Gastrocnemius medialis (tissue), 4 donors: ENCODE measurements around the gene PLA2G12B.

Experiments
- POLR2A ChIP-seq, 2 donors: fragments of 450-650 bp; IDR thresholded peaks; one replicate each; pipeline ENCODE4 v1.6.1; 2017; ENCODE audit warnings: antibody characterized with exemption in 2 of 2, mild to moderate bottlenecking in 2 of 2, moderate library complexity in 2 of 2
- TF ChIP-seq, protein P1 (sequence below), 5 experiments: fragments of 450-650 bp in 3 of 5; fragments of 200-600 bp in 2 of 5; sonication (generic) in 2 of 5; IDR thresholded peaks in 4 of 5; conservative IDR thresholded peaks in 1 of 5; 1 replicate in 4 of 5; 2 replicates in 1 of 5; pipeline ENCODE4 v1.5.1; 2016 to 2019; ENCODE audit warnings: antibody characterized with exemption in 5 of 5, mild to moderate bottlenecking in 3 of 5, moderate library complexity in 3 of 5

DNA sequence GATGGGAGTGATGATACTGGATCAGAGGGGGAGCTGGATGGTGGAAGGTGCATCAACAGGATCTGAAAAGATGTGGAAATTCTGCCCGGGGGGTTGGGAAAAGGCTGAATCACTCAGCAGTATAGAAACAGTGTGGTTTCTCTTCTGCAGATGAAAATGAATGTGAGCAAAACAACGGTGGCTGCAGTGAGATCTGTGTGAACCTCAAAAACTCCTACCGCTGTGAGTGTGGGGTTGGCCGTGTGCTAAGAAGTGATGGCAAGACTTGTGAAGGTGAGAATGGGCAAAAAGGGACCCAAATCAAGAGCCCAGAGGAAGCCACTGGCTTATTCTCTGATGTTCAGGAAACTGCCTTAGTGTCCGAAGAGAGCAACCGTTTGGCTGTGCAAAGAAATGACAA is 48.2 kb downstream of the PLA2G12B start:
- TF ChIP-seq, protein P1, sequence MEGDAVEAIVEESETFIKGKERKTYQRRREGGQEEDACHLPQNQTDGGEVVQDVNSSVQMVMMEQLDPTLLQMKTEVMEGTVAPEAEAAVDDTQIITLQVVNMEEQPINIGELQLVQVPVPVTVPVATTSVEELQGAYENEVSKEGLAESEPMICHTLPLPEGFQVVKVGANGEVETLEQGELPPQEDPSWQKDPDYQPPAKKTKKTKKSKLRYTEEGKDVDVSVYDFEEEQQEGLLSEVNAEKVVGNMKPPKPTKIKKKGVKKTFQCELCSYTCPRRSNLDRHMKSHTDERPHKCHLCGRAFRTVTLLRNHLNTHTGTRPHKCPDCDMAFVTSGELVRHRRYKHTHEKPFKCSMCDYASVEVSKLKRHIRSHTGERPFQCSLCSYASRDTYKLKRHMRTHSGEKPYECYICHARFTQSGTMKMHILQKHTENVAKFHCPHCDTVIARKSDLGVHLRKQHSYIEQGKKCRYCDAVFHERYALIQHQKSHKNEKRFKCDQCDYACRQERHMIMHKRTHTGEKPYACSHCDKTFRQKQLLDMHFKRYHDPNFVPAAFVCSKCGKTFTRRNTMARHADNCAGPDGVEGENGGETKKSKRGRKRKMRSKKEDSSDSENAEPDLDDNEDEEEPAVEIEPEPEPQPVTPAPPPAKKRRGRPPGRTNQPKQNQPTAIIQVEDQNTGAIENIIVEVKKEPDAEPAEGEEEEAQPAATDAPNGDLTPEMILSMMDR (IDR thresholded peaks at IDR 0.05 in 4 of 5, conservative IDR thresholded peaks at IDR 0.05 in 1 of 5): no peak
- TF ChIP-seq POLR2A (IDR thresholded peaks at IDR 0.05): no peak
